ENCODE results near the gene PPT1. TPM values are rescaled to one million over a fixed set of nuclear protein-coding genes. Genes with fewer than 3 reads are reported as not detected.
"Not testable (repeated sequence)": the region's sequence is repeated elsewhere in the genome, so short reads cannot be mapped to it uniquely, and the experiment has no call there.

Gene PPT1
- total and polyA plus RNA-seq, 3 donors from 2014 or later: 67.0 to 112 (median 82.9) TPM

DNA sequence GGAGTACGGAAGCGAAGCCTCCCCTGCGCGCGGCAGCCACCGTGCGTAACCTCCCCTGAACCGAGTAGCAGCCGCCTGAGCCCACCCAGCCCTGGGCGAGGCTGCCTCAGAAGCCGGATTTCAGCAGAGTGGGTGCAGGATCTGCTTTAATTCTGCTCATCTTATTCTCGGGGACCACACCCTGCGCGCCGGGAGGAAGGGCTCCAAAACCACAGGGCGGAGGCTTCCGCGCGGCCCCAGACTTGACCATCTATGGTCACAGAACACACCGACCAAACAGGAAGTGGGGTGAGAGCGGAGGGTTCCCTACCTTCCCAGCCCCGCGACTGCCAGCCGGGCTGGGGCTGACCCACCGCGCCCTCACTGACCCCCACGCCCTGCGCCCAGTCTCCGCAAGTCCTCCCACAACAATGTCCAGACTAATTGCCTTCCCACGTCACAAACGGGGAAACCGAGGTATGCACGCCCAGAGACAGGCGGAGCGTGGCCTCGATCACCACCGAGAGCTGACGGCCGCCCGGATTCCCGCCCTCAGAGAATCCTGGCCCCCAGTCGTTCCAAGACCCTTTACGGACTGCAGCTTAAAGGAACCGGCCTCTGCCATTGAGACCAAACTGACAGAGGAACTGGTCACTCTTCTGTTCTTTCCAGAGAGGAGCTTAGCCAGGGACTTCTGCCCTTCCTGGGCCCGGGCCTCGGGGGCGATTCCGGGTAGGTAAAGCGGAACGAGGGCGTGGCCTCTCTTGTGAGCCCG, 57.1 kb downstream of the PPT1 start:
- H3K27me3 ChIP-seq: no peaks in the 10 kb centered on the region
- 0 to 1% methylated on average over 28 to 40 of the region's 52 CpGs for WGBS, 2 donors
- H3K9me3 ChIP-seq: no peaks in the 10 kb centered on the region
- H3K27ac ChIP-seq: peak overlapping the region; percentile 87 to 98
- peak; percentile 85 for DNase-seq
- H3K4me1 ChIP-seq: peaks cover 53% of the 10 kb centered on the region
- H3K36me3 ChIP-seq (ENCODE audit: low read depth, missing control alignments): no peaks in the 10 kb centered on the region
- intact Hi-C loops (cut with DNase I; ENCODE audit: low total_unique reads): no loop called here
- peak overlapping the region; percentile 85 to 94 for H3K4me3 ChIP-seq
- TF ChIP-seq POLR2A (IDR thresholded peaks at IDR 0.05): peak; percentile 65
- TF ChIP-seq, protein P1, sequence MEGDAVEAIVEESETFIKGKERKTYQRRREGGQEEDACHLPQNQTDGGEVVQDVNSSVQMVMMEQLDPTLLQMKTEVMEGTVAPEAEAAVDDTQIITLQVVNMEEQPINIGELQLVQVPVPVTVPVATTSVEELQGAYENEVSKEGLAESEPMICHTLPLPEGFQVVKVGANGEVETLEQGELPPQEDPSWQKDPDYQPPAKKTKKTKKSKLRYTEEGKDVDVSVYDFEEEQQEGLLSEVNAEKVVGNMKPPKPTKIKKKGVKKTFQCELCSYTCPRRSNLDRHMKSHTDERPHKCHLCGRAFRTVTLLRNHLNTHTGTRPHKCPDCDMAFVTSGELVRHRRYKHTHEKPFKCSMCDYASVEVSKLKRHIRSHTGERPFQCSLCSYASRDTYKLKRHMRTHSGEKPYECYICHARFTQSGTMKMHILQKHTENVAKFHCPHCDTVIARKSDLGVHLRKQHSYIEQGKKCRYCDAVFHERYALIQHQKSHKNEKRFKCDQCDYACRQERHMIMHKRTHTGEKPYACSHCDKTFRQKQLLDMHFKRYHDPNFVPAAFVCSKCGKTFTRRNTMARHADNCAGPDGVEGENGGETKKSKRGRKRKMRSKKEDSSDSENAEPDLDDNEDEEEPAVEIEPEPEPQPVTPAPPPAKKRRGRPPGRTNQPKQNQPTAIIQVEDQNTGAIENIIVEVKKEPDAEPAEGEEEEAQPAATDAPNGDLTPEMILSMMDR (IDR thresholded peaks at IDR 0.05): no peak

DNA sequence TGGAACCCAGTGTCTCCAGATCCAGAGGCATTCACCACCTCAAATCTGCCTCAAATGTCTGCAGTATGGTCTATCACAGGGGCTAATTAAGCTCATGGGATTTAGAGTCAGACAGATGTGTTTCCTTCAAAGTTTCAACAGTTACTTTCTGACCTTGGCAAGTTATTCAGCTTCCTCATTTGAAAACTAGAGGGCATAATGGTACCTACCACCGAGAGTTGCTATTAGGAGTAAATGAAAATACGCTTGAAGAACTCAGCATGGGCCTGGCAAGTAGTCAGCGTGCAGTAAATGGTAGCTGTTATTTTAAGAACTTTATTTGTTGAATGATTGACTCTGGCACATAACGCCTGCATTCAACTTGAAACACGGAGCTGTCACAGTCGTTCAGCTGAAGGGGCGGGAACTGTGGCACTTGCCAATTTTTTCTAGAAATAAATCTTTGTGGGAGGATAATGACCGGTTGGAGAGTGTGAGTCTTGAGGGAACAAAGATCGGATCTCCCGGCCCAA, 57.8 kb downstream of the PPT1 start:
- TF ChIP-seq, protein P1 (IDR thresholded peaks at IDR 0.05): no peak
- no peak for TF ChIP-seq POLR2A (IDR thresholded peaks at IDR 0.05)
- Histone ChIP-seq H3K36me3 (ENCODE audit: low read depth, missing control alignments) (no peaks in the 10 kb centered on the region), H3K27ac (peak overlapping the region; percentile 87 to 98), H3K4me3 (peak overlapping the region; percentile 85 to 94), H3K27me3 (no peaks in the 10 kb centered on the region), H3K9me3 (no peaks in the 10 kb centered on the region), H3K4me1 (peaks cover 53% of the 10 kb centered on the region)
- WGBS, 2 donors: 2 to 5% methylated on average over 10 of the region's 10 CpGs
- DNase-seq: peak; percentile 54
- intact Hi-C loops (cut with DNase I; ENCODE audit: low total_unique reads): no loop called here

DNA sequence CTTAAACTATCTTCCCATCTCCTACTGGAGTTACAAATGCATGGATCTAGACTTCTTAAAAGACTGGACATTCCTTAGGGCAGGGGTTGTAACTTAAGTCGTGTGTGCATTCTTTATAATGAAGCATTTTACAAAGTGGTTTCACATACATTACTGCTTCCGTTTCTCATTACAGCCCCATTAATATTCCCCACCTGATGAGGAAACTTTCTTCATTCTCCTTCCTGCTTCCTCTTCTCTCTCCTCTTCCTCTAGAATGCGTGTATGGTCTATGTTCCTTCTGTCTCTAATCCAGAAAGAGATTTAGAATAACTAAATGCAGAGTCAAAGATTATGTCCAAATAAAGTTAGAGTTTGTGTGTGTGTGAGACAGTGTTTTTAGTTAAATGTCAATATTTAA, 58.4 kb downstream of the PPT1 start:
- DNase-seq: no peak
- Histone ChIP-seq H3K4me3 (no peak overlapping the region), H3K9me3 (no peaks in the 10 kb centered on the region), H3K4me1 (peaks cover 53% of the 10 kb centered on the region), H3K27ac (peak overlapping the region; percentile 87 to 98), H3K27me3 (no peaks in the 10 kb centered on the region), H3K36me3 (ENCODE audit: low read depth, missing control alignments) (no peaks in the 10 kb centered on the region)
- TF ChIP-seq POLR2A (IDR thresholded peaks at IDR 0.05): no peak
- TF ChIP-seq, protein P1 (IDR thresholded peaks at IDR 0.05): no peak
- WGBS, 2 donors: 60 to 61% methylated on average over 3 of the region's 3 CpGs
- intact Hi-C loops (cut with DNase I; ENCODE audit: low total_unique reads): no loop called here

DNA sequence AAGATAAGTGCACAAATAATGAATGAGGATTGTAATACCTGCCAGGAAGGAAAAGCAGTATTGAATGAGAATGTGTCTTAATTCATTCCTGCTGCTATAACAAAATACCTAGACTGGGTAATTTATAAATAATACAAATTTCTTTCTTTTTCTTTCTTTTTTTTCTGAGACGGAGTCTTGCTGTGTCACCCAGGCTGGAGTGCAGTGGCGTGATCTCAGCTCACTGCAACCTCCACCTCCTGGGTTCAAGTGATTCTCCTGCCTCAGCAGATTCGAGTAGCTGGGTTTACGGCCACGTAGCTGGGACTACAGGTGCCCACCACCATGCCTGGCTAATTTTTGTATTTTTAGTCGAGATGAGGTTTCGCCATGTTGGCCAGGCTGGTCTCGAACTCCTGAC, 59.8 kb downstream of the PPT1 start:
- WGBS, 2 donors: 86 to 87% methylated on average over 8 of the region's 8 CpGs
- Histone ChIP-seq H3K4me1 (peaks cover 45% of the 10 kb centered on the region), H3K27ac (peak overlapping the region in 1 of 2 donors; percentile 98)
- H3K36me3 ChIP-seq (ENCODE audit: low read depth, missing control alignments); H3K27me3 ChIP-seq; DNase-seq; H3K9me3 ChIP-seq; H3K4me3 ChIP-seq; intact Hi-C loops (cut with DNase I; ENCODE audit: low total_unique reads): not testable (repeated sequence)

DNA sequence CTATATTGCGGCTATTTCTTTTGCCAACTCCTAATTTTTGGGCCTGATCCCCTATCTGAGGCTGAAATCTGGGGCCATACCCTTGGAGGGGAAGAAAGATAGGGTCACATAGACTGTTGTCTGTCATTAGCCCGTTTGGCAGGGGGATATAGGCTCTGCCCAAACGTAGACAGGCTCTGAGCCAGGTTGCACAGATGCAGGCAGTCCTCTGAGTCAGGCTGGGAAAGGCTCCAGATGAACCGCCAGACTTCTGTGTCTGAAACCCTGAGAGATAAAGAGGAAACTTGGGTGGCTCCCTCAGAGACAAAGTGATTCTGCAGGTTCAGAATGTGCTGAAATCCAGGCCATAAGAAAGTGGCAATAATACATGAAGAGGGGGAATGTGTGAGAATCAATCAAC, 60.5 kb downstream of the PPT1 start:
- DNase-seq: peak; percentile 92
- H3K36me3 ChIP-seq (ENCODE audit: low read depth, missing control alignments): no peaks in the 10 kb centered on the region
- peak overlapping the region; percentile 69 to 98 for H3K27ac ChIP-seq
- WGBS, 2 donors: 22 to 37% methylated on average over 4 of the region's 4 CpGs
- H3K27me3 ChIP-seq: no peaks in the 10 kb centered on the region
- intact Hi-C loops (cut with DNase I; ENCODE audit: low total_unique reads): no loop called here
- TF ChIP-seq, protein P1 (IDR thresholded peaks at IDR 0.05): no peak
- no peak for TF ChIP-seq POLR2A (IDR thresholded peaks at IDR 0.05)
- no peak overlapping the region for H3K4me3 ChIP-seq
- H3K9me3 ChIP-seq: no peaks in the 10 kb centered on the region
- peaks cover 42% of the 10 kb centered on the region for H3K4me1 ChIP-seq

Measured in testis (tissue), 3 donors.